Activated CD4-positive, alpha-beta T cell treated with anti-CD3 and anti-CD28 coated beads for 1 hour (primary cell): ENCODE results near the gene TTC6.

Experiments used
- DNase-seq: peaks from one replicate; pipeline ENCODE4 v3.0.0-alpha.2; 2020

The TTC6 gene

GRCh38 chr14:37625597-37626595 lies 30.5 kb downstream of the TTC6 start:
- no peak for DNase-seq

DNA sequence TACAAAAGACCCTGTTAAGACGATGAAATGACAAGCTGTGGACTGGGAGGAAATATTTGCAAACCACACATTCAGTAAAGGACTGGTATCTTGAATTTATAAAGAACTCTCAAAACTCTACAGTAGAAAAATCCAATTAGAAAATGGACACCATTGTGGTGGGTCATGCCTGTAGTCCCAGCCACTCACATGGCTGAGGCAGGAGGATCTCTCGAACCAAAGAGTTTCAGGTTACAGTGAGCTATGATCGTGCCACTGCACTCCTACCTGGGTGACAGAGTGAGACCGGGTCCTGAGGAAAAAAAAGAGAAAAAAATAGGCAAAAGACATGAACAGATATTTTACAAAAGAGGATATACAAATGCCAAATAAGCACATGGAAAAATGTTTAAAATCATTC lies 41.9 kb downstream of the TTC6 start:
- DNase-seq: no peak

- no peak for DNase-seq
Observed at GRCh38 chr14:37638599-37638998, 43.2 kb downstream of the TTC6 start.

GRCh38 chr14:37641117-37641516 lies 45.7 kb downstream of the TTC6 start:
- no peak for DNase-seq

DNA sequence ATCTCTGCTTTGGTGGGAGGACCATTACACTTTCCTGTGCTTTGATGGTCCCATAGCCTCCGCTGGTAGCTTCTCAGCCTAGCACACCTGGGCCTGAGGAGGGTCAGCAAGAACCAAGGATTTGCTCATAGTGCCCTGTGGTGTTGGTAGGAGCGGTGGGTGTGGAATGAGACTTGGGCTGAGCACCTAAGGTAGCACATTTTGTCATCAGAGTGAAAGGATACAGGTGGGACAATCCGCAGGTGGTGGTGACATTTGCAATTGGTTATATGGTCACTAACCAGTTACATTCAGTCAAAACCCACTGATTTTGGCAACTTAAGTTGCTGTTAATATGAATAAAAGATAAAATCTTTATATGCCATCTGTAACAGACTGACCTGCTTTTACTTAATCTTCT lies 46.7 kb downstream of the TTC6 start:
- DNase-seq: no peak

DNA sequence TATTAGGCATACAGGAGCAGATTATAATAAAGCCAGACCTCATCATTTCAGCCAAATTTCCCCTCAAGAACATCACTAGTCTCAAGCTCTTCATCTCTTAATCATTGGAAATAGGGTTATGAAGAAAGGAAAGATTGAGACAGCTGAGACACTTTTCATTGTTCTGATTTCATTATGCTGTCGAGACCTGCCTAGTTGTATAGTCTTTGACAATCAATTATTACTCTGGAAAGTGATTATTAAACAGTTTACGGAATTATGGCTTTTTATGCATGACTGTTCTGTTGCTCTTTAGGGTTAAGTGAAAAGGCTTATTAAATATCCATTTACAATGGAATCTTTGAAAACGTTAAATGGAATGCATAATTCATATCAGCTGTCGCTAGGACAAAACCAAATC lies 48.3 kb downstream of the TTC6 start:
- DNase-seq: no peak
